ENCODE measurements around the gene HOXC5.

GRCh38 chr12:54036620-54037359, 3.9 kb downstream of the HOXC5 start:
- no peak for TF ChIP-seq EZH2 (IDR thresholded peaks at IDR 0.05; ENCODE audit: borderline replicate concordance, insufficient read depth, low read depth, low read length, poor library complexity, severe bottlenecking)
- no peak for TF ChIP-seq CTCF (IDR thresholded peaks at IDR 0.05)
